Pancreas (tissue), 10 donors: ENCODE measurements around the gene PYM1. TPM values are rescaled to one million over a fixed set of nuclear protein-coding genes. Genes with fewer than 3 reads are reported as not detected.
"Not testable (repeated sequence)": the region's sequence is repeated elsewhere in the genome, so short reads cannot be mapped to it uniquely, and the experiment has no call there.

ENCODE experiments used
- ATAC-seq, 4 donors: fragments of 200-7000 bp; cut with Tn5 transposase; one replicate each; pipeline versions ENCODE4 v1.8.0 to v1.9.1; 2020; ENCODE audit warnings: mild to moderate bottlenecking in 4 of 4, moderate library complexity in 4 of 4
- DNase-seq, 6 donors: peaks; one replicate each; pipeline ENCODE4 v3.0.0-alpha.2; 2020
- FAIRE-seq: peaks from 2 replicates; lab custom pipeline; 2012; peaks lifted over from hg19 to GRCh38; lab: Jason Lieb, UNC
- H3K27ac ChIP-seq, 4 donors: fragments of 200-600 bp; sonication (generic); 1 replicate in 3 of 4; 2 replicates in 1 of 4; pipeline versions ENCODE4 v1.5.0 to v1.8.0; 2020
- H3K27me3 ChIP-seq, 4 donors: fragments of 200-600 bp; one replicate each; pipeline ENCODE4 v1.8.0; 2021
- H3K36me3 ChIP-seq, 3 donors: fragments of 200-600 bp; sonication (generic) in 1 of 3; one replicate each; pipeline versions ENCODE4 v1.5.0 to v1.8.0; 2020 to 2021
- H3K4me1 ChIP-seq, 3 donors: fragments of 200-600 bp; one replicate each; pipeline ENCODE4 v1.8.0; 2021
- H3K4me3 ChIP-seq, 4 donors: fragments of 200-600 bp; sonication (generic) in 2 of 4; one replicate each; pipeline versions ENCODE4 v1.5.0 to v1.8.0; 2020 to 2021
- H3K9me3 ChIP-seq, 4 donors: fragments of 200-600 bp; one replicate each; pipeline ENCODE4 v1.8.0; 2021
- WGBS, 2 donors: extraction: QIAGEN DNeasy Blood & Tissue Kit; methylation state at CpG; one replicate each; pipeline ENCODE4 v1.1.7; 2013; 5-methylcytosine and 5-hydroxymethylcytosine counted together
- intact Hi-C, 3 donors: fragments of 100-400 bp; cut with DNase I; formaldehyde crosslinking; loops; one replicate each; pipeline versions ENCODE4 v1.11.1 to v1.14.2; 2022
- polyA plus RNA-seq, 2 donors: library from polyadenylated mRNA; stranded (reverse); fragments of 200-250 nt; gene quantifications; one replicate each; pipeline ENCODE4 v1.2.3, GENCODE V29; 2013
- total RNA-seq, 6 donors: library from RNA; stranded (reverse); fragmentation: NEBNext Ultra II Directional in 4 of 6; extraction: Animal tissue kit (Norgen Biotek cat#: 25700) in 4 of 6; gene quantifications; one replicate each; pipeline versions ENCODE4 v1.2.1 to v1.2.4, GENCODE V29; 2021 to 2023
- TF ChIP-seq, protein P1 (sequence below), 4 donors: fragments of 200-600 bp; sonication (generic) in 3 of 4; IDR thresholded peaks; one replicate each; pipeline versions ENCODE4 v1.5.0 to v1.8.0; 2021; ENCODE audit warnings: antibody characterized with exemption in 4 of 4
- donor health status: healthy with polysubstance abuse.
- donor health status: DM: no; HTN: no; CAD: no; lungs with moderate emphysema.
- donor health status: DM: no; HTN: no; CAD: no.
- donor health status: control.
- donor health status: control.
- donor health status: Bipolar disorder and iron deficiency.
- donor health status: DM: yes; HTN: yes; CAD: no.
- donor health status: DM: no; HTN: no; CAD: no.
- donor health status: DM: no; HTN: no; CAD: no.
- donor health status: DM: yes; HTN: yes; CAD: no.

The PYM1 gene
- total and polyA plus RNA-seq, 8 donors = 10.8 to 32.9 (median 13.9) TPM

DNA sequence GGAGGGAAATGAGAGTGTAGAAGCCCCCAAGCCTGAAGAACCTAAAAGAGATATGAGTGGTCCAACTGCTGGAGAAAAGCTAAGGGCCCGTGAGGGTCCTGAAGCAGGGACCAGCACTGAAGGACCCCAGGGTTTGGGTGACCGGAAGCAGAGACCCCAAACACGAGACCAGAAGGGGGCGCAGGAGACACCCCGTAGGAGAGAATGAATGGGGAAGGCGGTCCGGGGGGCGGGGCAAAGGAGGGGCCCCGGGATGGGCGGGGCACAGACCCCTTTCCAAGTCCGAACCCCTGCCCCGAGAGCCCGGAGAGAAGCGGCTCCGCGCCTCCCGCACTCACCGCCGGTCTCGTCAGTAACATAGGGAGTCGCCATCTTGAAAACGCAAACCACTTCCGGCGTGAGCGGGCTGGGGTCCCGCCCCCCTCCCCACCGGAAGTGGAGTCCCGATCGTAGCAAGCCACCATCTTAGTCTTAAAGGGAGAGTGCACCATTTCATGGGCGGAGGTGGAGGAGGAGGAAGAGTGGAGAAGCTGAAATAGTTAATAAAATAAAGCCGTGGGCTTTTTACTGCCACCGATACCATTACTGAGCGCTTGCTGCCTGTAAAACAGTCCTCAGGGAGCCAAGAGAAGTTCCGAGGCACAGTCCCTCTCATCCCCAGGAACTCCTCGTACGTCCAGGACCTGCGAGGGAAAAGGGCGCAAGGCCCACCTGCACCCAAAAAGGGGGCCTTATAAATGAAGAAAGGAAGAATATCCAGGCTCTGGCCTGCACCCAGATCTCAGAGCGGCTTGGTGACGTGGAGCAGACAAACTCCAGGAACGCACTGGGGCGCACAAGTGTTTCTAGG, 731 bp downstream of the PYM1 start:
- H3K36me3 ChIP-seq = no peaks in the 10 kb centered on the region
- TF ChIP-seq, protein P1, sequence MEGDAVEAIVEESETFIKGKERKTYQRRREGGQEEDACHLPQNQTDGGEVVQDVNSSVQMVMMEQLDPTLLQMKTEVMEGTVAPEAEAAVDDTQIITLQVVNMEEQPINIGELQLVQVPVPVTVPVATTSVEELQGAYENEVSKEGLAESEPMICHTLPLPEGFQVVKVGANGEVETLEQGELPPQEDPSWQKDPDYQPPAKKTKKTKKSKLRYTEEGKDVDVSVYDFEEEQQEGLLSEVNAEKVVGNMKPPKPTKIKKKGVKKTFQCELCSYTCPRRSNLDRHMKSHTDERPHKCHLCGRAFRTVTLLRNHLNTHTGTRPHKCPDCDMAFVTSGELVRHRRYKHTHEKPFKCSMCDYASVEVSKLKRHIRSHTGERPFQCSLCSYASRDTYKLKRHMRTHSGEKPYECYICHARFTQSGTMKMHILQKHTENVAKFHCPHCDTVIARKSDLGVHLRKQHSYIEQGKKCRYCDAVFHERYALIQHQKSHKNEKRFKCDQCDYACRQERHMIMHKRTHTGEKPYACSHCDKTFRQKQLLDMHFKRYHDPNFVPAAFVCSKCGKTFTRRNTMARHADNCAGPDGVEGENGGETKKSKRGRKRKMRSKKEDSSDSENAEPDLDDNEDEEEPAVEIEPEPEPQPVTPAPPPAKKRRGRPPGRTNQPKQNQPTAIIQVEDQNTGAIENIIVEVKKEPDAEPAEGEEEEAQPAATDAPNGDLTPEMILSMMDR (IDR thresholded peaks at IDR 0.05) = peak in 3 of 4 donors; percentile 20 to 36 (median 26)
- FAIRE-seq = no peak
- peak overlapping the region; percentile 72 to 87 (median 78) for H3K4me3 ChIP-seq
- peak; percentile 82 to 88 (median 85) for ATAC-seq
- DNase-seq = peak; percentile 83 to 91 (median 86)
- peaks cover 9 to 34% (median 18%) of the 10 kb centered on the region in 3 donors for H3K4me1 ChIP-seq
- intact Hi-C loops = no loop called here
- peak overlapping the region; percentile 70 to 94 (median 86) for H3K27ac ChIP-seq
- 0% methylated on average over 42 of the region's 42 CpGs for WGBS, 2 donors
- no peaks in the 10 kb centered on the region for H3K27me3 ChIP-seq
- no peaks in the 10 kb centered on the region for H3K9me3 ChIP-seq

DNA sequence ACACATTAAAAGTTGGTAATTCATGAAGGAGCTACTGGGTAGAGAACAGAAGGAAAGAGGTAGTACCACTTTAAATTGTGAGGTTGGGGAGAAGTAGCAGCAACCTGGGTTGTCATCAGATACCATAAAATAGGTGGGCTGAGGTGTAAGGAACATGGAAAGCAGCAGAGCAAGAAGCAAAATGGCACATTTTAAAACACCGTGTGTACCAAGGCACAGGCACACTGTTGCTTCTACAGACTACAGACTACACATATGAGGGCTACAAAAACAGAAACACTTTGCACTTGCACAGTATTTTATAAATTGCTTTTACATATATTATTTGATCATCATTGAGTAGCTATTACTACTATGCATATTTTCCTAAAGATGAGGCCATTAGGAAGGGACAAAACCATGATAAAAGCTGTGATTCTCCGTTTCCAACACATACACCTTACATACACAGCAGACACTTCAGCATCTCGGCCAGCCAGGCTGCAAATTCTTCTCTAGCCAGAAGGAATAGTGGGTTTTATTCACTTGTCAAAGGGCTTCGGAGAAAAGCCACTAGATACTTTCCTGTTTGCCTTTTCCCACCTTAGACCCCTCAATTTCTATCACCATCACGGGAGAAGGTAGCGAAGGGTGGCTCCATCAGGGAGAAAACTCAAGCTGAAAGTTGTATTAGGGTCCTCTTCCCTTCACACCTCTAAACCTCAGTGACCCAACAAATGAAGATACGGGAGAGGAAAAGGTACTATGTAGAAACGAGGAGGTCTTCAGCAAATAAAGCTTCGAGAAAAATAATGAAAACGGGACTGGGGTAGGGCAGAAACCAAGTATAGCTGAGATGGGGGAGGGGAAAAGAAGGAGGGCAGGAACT, 1.6 kb downstream of the PYM1 start:
- 4% methylated on average over 10 of the region's 10 CpGs for WGBS, 2 donors
- intact Hi-C loops = no loop called here
- TF ChIP-seq, protein P1 (IDR thresholded peaks at IDR 0.05) = no peak
- Histone ChIP-seq H3K27ac (peak overlapping the region; percentile 70 to 94 (median 86)), H3K27me3 (no peaks in the 10 kb centered on the region), H3K36me3 (no peaks in the 10 kb centered on the region), H3K9me3 (no peaks in the 10 kb centered on the region), H3K4me1 (peaks cover 7 to 30% (median 18%) of the 10 kb centered on the region in 3 donors), H3K4me3 (peak overlapping the region; percentile 72 to 87 (median 78))
- DNase-seq (no peak), ATAC-seq (peak in 1 of 4 donors; percentile 2), FAIRE-seq (no peak)

DNA sequence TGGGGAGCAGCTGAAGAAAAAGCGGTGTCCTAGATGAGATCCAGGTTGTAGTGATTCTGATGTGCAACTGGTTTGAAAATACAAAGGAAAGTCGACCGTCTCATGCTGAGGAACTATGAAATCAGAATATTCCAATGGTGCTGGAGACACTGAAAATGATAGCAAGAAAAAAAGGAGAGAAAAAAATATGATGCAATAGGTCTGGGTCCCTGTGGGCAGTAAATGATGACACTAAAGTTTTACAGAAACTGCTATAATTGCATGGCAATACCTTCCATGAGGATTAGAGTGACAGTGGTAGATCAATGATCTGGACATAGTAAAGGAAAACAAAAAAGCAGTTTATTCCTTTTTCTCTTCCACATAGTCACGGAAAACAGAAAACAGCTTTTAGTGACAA, 2.3 kb downstream of the PYM1 start:
- DNase-seq (no peak), ATAC-seq (no peak), FAIRE-seq (no peak)
- intact Hi-C loops = no loop called here
- Histone ChIP-seq H3K36me3 (no peaks in the 10 kb centered on the region), H3K27ac (no peak overlapping the region), H3K4me1 (peaks cover 5 to 25% (median 13%) of the 10 kb centered on the region in 3 donors), H3K27me3 (no peaks in the 10 kb centered on the region), H3K4me3 (no peak overlapping the region), H3K9me3 (no peaks in the 10 kb centered on the region)
- 67 to 70% methylated on average over 4 of the region's 4 CpGs for WGBS, 2 donors
- TF ChIP-seq, protein P1 (IDR thresholded peaks at IDR 0.05) = no peak

DNA sequence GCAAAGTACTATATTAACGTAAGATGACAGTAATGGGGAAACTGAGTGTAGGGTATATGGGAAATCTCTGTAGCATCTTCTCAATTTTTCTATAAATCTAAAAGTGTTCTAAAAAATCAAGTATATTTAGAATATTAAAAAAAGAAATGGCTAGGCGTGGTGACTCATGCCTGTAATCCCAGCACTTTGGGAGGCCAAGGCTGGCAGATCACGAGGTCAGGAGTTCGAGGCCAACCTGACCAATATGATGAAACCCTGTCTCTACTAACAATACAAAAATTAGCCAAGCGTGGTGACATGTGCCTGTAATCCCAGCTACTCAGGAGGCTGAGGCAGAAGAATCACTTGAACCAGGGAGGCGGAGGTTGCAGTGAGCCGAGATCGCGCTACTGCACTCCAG, 4.0 kb downstream of the PYM1 start:
- H3K27me3 ChIP-seq, H3K36me3 ChIP-seq, DNase-seq, FAIRE-seq, ATAC-seq, H3K9me3 ChIP-seq, H3K4me3 ChIP-seq, H3K27ac ChIP-seq, intact Hi-C loops: not testable (repeated sequence)
- peaks cover 5 to 18% (median 7%) of the 10 kb centered on the region in 3 donors for H3K4me1 ChIP-seq
- WGBS, 2 donors = 95% methylated on average over 9 of the region's 9 CpGs

DNA sequence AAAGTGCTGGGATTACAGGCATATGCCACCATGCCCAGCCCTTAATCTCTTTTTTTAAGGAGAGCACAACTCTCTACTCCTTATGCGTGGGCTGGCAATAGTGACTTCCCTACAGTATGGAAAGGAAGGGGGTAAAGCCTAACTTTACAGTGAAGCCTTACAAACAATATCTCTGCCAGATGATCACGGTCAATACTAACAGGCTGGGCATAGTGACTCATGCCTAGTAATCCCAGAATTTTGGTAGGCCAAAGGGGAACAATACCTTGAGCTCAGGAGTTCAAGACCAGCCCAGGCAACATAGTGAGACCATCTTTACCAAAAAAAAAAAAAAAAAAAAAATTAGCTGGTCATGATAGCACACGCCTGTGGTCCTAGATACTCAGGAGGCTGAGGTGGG, 5.6 kb downstream of the PYM1 start:
- Histone ChIP-seq H3K9me3 (no peaks in the 10 kb centered on the region), H3K27me3 (no peaks in the 10 kb centered on the region), H3K27ac (no peak overlapping the region), H3K4me3 (no peak overlapping the region), H3K36me3 (no peaks in the 10 kb centered on the region), H3K4me1 (peaks cover 5 to 13% (median 7%) of the 10 kb centered on the region in 3 donors)
- TF ChIP-seq, protein P1 (IDR thresholded peaks at IDR 0.05) = no peak
- ATAC-seq = no peak
- intact Hi-C loops = no loop called here
- WGBS, 2 donors = 96 to 99% methylated on average over 3 of the region's 3 CpGs
- no peak for FAIRE-seq
- DNase-seq = no peak

DNA sequence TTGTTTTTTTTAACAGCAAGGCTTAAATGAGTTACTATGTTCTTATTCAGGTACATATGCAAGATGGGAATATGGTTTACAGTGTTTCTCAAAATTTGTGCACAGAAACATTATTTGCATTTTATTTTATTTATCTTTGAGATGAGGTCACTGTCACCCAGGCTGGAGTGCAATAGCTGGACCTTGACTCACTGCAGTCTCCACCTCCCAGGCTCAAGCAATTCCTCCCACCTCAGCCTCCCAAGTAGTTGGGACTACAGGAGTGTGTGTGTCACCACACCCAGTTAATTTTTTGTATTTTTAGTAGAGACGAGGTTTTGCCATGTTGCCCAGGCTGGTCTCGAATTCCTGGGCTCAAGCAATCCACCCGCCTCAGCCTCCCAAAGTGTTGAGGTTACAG, 8.7 kb downstream of the PYM1 start:
- WGBS, 2 donors = 76 to 88% methylated on average over 3 of the region's 3 CpGs
- H3K36me3 ChIP-seq, FAIRE-seq, intact Hi-C loops, H3K4me3 ChIP-seq, H3K4me1 ChIP-seq, H3K9me3 ChIP-seq, DNase-seq, H3K27me3 ChIP-seq, H3K27ac ChIP-seq: not testable (repeated sequence)
- peak in 1 of 4 donors; percentile 42 for ATAC-seq
